DND-41 (cell line): ENCODE measurements around the gene CSHL1.

ENCODE experiments used
- ATAC-seq: fragments of 200-7000 bp; cut with Tn5 transposase; 3 replicates; pipeline ENCODE4 v1.9.1; 2021; ENCODE audit warnings: low read depth; ENCODE audit not compliant: insufficient read depth
- DNase-seq: peaks from one replicate; pipeline ENCODE4 v3.0.0-alpha.2; 2020
- H2AFZ ChIP-seq: 2 replicates; pipeline ENCODE4 v1.6.0; 2012; ENCODE audit warnings: low read depth, low read length
- H3K27ac ChIP-seq: 2 replicates; pipeline ENCODE4 v1.5.1; 2012; ENCODE audit warnings: low read length, inconsistent platforms
- H3K27me3 ChIP-seq: fragments of 200-600 bp; sonication (generic); 2 replicates; pipeline ENCODE4 v1.6.0; 2012; ENCODE audit warnings: low read length, mild to moderate bottlenecking, inconsistent platforms; ENCODE audit not compliant: insufficient read depth, poor library complexity
- H3K36me3 ChIP-seq: 2 replicates; pipeline ENCODE4 v1.5.1; 2012; ENCODE audit warnings: low read length, inconsistent platforms; ENCODE audit not compliant: insufficient read depth
- H3K4me1 ChIP-seq: 2 replicates; pipeline ENCODE4 v1.5.1; 2012; ENCODE audit warnings: mild to moderate bottlenecking, low read length; ENCODE audit not compliant: insufficient read depth
- H3K4me2 ChIP-seq: 2 replicates; pipeline ENCODE4 v1.6.0; 2012; ENCODE audit warnings: mild to moderate bottlenecking, moderate library complexity, low read length, inconsistent platforms; ENCODE audit not compliant: insufficient read depth
- H3K4me3 ChIP-seq, 2 experiments: fragments of 200-600 bp in 1 of 2; shearing (Covaris generic) in 1 of 2; 2 replicates each; pipeline ENCODE4 v1.5.1; 2012 to 2016; ENCODE audit warnings: inconsistent platforms in 2 of 2, low read length in 2 of 2, mild to moderate bottlenecking in 2 of 2, low read depth in 1 of 2, moderate library complexity in 1 of 2
- H3K79me2 ChIP-seq: 2 replicates; pipeline ENCODE4 v1.6.0; 2012; ENCODE audit warnings: low read length, inconsistent platforms; ENCODE audit not compliant: insufficient read depth
- H3K9ac ChIP-seq: 2 replicates; pipeline ENCODE4 v1.6.0; 2012; ENCODE audit warnings: low read depth, mild to moderate bottlenecking, inconsistent platforms, low read length, moderate library complexity
- H3K9me3 ChIP-seq: 2 replicates; pipeline ENCODE4 v1.5.1; 2012; ENCODE audit warnings: low read length, moderate library complexity, mild to moderate bottlenecking, inconsistent platforms; ENCODE audit not compliant: insufficient read depth, severe bottlenecking
- H4K20me1 ChIP-seq: 2 replicates; pipeline ENCODE4 v1.6.0; 2012; ENCODE audit warnings: low read length; ENCODE audit not compliant: insufficient read depth
- EZH2 ChIP-seq: IDR thresholded peaks from 3 replicates; pipeline ENCODE4 v1.6.1; 2012; ENCODE audit warnings: borderline replicate concordance, low read depth, mild to moderate bottlenecking, moderate library complexity, low read length, inconsistent platforms; ENCODE audit not compliant: severe bottlenecking
- TF ChIP-seq, protein P1 (sequence below): IDR thresholded peaks from 2 replicates; pipeline ENCODE4 v1.5.1; 2012; ENCODE audit warnings: borderline replicate concordance, low read length, moderate library complexity, mild to moderate bottlenecking; ENCODE audit not compliant: poor library complexity, severe bottlenecking; ENCODE audit errors: extremely low read depth

Gene CSHL1

GRCh38 chr17:63932721-63933120 lies 21.7 kb upstream of the CSHL1 start:
- H4K20me1 ChIP-seq = no peaks in the 10 kb centered on the region
- no peak for DNase-seq
- no peaks in the 10 kb centered on the region for H3K36me3 ChIP-seq
- no peaks in the 10 kb centered on the region for H3K27me3 ChIP-seq
- ATAC-seq = no peak
- H3K79me2 ChIP-seq = no peaks in the 10 kb centered on the region
- H3K9ac ChIP-seq = peak overlapping the region; percentile 40
- H3K4me1 ChIP-seq = peaks cover 22% of the 10 kb centered on the region
- TF ChIP-seq, protein P1, sequence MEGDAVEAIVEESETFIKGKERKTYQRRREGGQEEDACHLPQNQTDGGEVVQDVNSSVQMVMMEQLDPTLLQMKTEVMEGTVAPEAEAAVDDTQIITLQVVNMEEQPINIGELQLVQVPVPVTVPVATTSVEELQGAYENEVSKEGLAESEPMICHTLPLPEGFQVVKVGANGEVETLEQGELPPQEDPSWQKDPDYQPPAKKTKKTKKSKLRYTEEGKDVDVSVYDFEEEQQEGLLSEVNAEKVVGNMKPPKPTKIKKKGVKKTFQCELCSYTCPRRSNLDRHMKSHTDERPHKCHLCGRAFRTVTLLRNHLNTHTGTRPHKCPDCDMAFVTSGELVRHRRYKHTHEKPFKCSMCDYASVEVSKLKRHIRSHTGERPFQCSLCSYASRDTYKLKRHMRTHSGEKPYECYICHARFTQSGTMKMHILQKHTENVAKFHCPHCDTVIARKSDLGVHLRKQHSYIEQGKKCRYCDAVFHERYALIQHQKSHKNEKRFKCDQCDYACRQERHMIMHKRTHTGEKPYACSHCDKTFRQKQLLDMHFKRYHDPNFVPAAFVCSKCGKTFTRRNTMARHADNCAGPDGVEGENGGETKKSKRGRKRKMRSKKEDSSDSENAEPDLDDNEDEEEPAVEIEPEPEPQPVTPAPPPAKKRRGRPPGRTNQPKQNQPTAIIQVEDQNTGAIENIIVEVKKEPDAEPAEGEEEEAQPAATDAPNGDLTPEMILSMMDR = no peak
- TF ChIP-seq EZH2 = no peak
- no peaks in the 10 kb centered on the region for H3K9me3 ChIP-seq
- H3K4me3 ChIP-seq = peak overlapping the region in 1 of 2 experiments; percentile 62; a peak in 2 of 4 replicates
- 0 out of 2 replicates have a peak overlapping the region, but pooled peaks have one; percentile 19 for H2AFZ ChIP-seq
- peak overlapping the region; percentile 86 for H3K4me2 ChIP-seq
- peak overlapping the region; percentile 61 for H3K27ac ChIP-seq

DNA sequence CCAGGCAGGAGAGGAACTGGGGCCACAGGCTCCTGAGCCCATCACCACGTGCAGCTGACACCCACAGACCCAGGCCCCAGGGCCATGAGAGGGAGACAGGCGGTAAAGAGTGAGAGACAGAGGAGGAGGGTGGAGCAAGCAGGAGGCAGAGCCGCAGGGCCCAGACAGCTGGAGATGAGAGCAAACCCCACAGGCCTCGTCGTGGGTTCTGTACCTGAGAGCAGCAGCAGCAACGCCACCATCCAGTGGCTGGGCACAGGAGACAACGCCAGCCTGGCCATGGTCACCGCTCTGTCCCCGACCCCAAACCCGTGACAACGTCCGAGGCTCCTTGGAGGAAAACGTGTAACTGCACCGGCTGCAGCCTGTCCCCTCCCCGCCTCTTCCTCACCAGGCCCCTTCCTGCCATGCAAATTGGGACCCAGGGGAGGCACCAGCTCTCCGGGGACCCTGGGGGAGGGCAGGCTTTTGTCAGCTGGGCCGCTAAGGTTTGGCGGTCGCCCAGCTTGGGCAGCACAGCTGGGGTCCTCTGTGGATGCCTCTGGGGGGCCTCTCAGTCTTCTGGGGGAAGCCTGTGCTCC lies 21.0 kb upstream of the CSHL1 start, which contains the start of gene CD79B:
TSS of gene CD79B (minus strand) at position 351 of the 581 bp plus-strand sequence. CDS start at position 281, 70 bp downstream.
- no peak for TF ChIP-seq EZH2
- TF ChIP-seq, protein P1 = peak; percentile 12
- H2AFZ ChIP-seq = peak within 1 kb of the TSS; percentile 87
- H3K9ac ChIP-seq = peak within 1 kb of the TSS; percentile 40
- peaks cover 22% of the 10 kb centered on the region for H3K4me1 ChIP-seq
- no peaks in the 10 kb centered on the region for H4K20me1 ChIP-seq
- peak within 1 kb of the TSS; percentile 6 to 62; a peak in 3 of 4 replicates for H3K4me3 ChIP-seq
- peak; percentile 70 for DNase-seq
- H3K4me2 ChIP-seq = peak within 1 kb of the TSS; percentile 86
- no peaks in the 10 kb centered on the region for H3K79me2 ChIP-seq
- no peaks in the 10 kb centered on the region for H3K27me3 ChIP-seq
- H3K36me3 ChIP-seq = no peaks in the 10 kb centered on the region
- peak within 1 kb of the TSS; percentile 61 for H3K27ac ChIP-seq
- ATAC-seq = peak; percentile 86
- no peaks in the 10 kb centered on the region for H3K9me3 ChIP-seq

- no peaks in the 10 kb centered on the region for H4K20me1 ChIP-seq
- H3K4me3 ChIP-seq = peak overlapping the region in 1 of 2 experiments; percentile 62; a peak in 2 of 4 replicates
- H3K27ac ChIP-seq = peak overlapping the region; percentile 49
- H2AFZ ChIP-seq = no peak overlapping the region
- H3K4me2 ChIP-seq = peak overlapping the region; percentile 86
- ATAC-seq (0 out of 3 replicates have a peak, but pooled peaks have one; percentile 31), DNase-seq (peak; percentile 47)
- H3K36me3 ChIP-seq = no peaks in the 10 kb centered on the region
- TF ChIP-seq, protein P1 = no peak
- TF ChIP-seq EZH2 = no peak
- no peaks in the 10 kb centered on the region for H3K9me3 ChIP-seq
- H3K4me1 ChIP-seq = peaks cover 22% of the 10 kb centered on the region
- no peaks in the 10 kb centered on the region for H3K79me2 ChIP-seq
- no peaks in the 10 kb centered on the region for H3K27me3 ChIP-seq
- peak overlapping the region; percentile 40; the same call in 1 of the 2 replicates for H3K9ac ChIP-seq
These were observed 20.0 kb upstream of the CSHL1 start for GRCh38 chr17:63930951-63931575.
